Measurements from ENCODE around the gene PHF19. TPM values are rescaled to one million over a fixed set of nuclear protein-coding genes. Genes with fewer than 3 reads are reported as not detected.

The PHF19 gene
- total RNA-seq, 2 donors from 2014 or later: 97.4 to 177 TPM

GRCh38 chr9:120839146-120839545, 37.8 kb downstream of the PHF19 start:
- Mint-ChIP-seq H3K36me3 (peaks cover 12% of the 10 kb centered on the region), H3K4me3 (peak overlapping the region; percentile 14)

DNA sequence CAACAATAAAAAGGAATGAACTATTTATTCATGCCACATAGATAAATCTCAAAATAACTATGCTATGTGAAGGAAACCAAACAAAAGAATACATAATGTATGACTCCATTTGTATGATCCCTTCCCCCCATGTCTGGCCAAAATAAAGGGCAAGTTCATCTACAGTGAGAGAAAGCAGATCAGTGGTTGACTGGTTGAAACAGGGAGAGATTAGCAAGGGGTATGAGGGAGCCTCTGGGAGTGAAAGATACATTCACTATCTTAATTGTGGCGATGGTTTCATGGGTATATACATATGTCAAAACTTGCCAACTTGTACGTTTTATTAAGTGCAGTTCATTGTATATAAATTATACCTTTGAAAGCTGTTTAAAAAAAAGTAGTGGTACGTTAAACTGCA, 39.1 kb downstream of the PHF19 start:
- ATAC-seq: no peak
- H3K36me3 Mint-ChIP-seq: peaks cover 13% of the 10 kb centered on the region
- H3K4me3 Mint-ChIP-seq: no peak overlapping the region

More at GRCh38 chr9:120839146-120839545, 37.8 kb downstream of the PHF19 start:
- no peak for ATAC-seq
- peaks cover 39 to 41% of the 10 kb centered on the region in 2 donors for H3K4me1 Mint-ChIP-seq (ENCODE audit: low read depth in 2 of 2)
- peak overlapping the region; percentile 5 to 7 for H3K27ac Mint-ChIP-seq
- H3K9me3 Mint-ChIP-seq: no peaks in the 10 kb centered on the region
- no peaks in the 10 kb centered on the region for H3K27me3 Mint-ChIP-seq
- no peak for DNase-seq (ENCODE audit: low spot score)

DNA sequence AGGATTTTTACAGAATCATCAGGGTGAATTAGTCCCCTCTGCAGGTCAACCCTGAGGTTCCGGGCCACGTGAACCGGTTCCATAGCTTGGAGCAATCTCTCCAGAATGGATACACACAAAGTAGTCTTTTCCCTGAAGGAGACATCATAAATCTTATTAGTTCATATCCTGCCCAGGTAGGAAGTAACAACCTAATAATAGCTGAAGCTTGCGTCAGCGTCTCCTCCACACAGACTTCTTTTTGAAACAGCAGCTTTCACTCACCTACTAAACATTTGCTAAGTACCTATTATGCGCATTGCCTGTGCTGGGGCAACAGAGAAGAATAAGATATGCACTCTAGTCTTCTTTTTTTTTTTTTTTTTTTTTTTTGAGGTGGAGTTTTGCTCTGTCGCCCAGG, 43.7 kb downstream of the PHF19 start:
- H3K27ac Mint-ChIP-seq: no peak overlapping the region
- H3K4me1 Mint-ChIP-seq (ENCODE audit: low read depth in 2 of 2): peaks cover 9 to 10% of the 10 kb centered on the region in 2 donors
- DNase-seq (ENCODE audit: low spot score): no peak
- H3K36me3 Mint-ChIP-seq: peaks cover 29% of the 10 kb centered on the region
- H3K9me3 Mint-ChIP-seq: no peaks in the 10 kb centered on the region
- ATAC-seq: no peak
- no peaks in the 10 kb centered on the region for H3K27me3 Mint-ChIP-seq
- H3K4me3 Mint-ChIP-seq: no peak overlapping the region

More for the DNA sequence above, 39.1 kb downstream of the PHF19 start:
- Mint-ChIP-seq H3K4me1 (ENCODE audit: low read depth in 2 of 2) (peaks cover 33 to 36% of the 10 kb centered on the region in 2 donors), H3K27me3 (no peaks in the 10 kb centered on the region), H3K9me3 (no peaks in the 10 kb centered on the region), H3K27ac (peak overlapping the region in 1 of 2 donors; percentile 15)
- DNase-seq (ENCODE audit: low spot score): no peak

DNA sequence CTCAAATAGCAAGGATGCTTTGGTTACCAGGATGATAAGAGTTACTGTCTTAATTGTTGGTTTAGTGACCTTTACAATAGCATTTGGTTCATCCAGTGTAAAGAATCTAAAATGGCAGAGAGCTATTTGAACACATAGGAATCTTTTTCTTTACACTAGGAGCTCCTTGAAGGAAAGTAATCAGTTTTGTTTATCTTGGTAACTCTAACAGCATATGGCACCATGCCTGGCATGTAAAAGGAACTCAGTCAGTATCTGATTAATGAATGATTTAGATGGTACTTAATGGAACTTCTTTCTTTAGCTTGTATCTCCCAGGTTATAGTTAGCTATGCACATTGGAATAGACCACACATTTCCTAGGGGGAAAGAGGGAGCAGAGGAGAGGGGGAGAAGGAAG, 44.2 kb downstream of the PHF19 start:
- ATAC-seq (no peak), DNase-seq (ENCODE audit: low spot score) (no peak)
- Mint-ChIP-seq H3K4me1 (ENCODE audit: low read depth in 2 of 2) (peaks cover 8 to 9% of the 10 kb centered on the region in 2 donors), H3K9me3 (no peaks in the 10 kb centered on the region), H3K36me3 (peaks cover 29% of the 10 kb centered on the region), H3K27me3 (no peaks in the 10 kb centered on the region), H3K4me3 (no peak overlapping the region), H3K27ac (no peak overlapping the region)

GRCh38 chr9:120830865-120831264, 46.1 kb downstream of the PHF19 start:
- peaks cover 26% of the 10 kb centered on the region for H3K36me3 Mint-ChIP-seq
- peaks cover 4 to 6% of the 10 kb centered on the region in 2 donors for H3K4me1 Mint-ChIP-seq (ENCODE audit: low read depth in 2 of 2)
- no peak overlapping the region for H3K27ac Mint-ChIP-seq
- H3K9me3 Mint-ChIP-seq: no peaks in the 10 kb centered on the region
- no peaks in the 10 kb centered on the region for H3K27me3 Mint-ChIP-seq
- H3K4me3 Mint-ChIP-seq: no peak overlapping the region
- DNase-seq (ENCODE audit: low spot score): no peak
- no peak for ATAC-seq

GRCh38 chr9:120830151-120830550, 46.8 kb downstream of the PHF19 start:
- Mint-ChIP-seq H3K4me1 (ENCODE audit: low read depth in 2 of 2) (peaks cover 2 to 4% of the 10 kb centered on the region in 2 donors), H3K27ac (no peak overlapping the region), H3K4me3 (no peak overlapping the region), H3K9me3 (no peaks in the 10 kb centered on the region), H3K27me3 (no peaks in the 10 kb centered on the region), H3K36me3 (peaks cover 24% of the 10 kb centered on the region)
- ATAC-seq (no peak), DNase-seq (ENCODE audit: low spot score) (no peak)

GRCh38 chr9:120829650-120830049, 47.3 kb downstream of the PHF19 start:
- Mint-ChIP-seq H3K36me3 (peaks cover 25% of the 10 kb centered on the region), H3K27ac (no peak overlapping the region), H3K27me3 (no peaks in the 10 kb centered on the region), H3K4me1 (ENCODE audit: low read depth in 2 of 2) (peaks cover 2 to 4% of the 10 kb centered on the region in 2 donors), H3K9me3 (no peaks in the 10 kb centered on the region), H3K4me3 (no peak overlapping the region)
- no peak for ATAC-seq
- no peak for DNase-seq (ENCODE audit: low spot score)

DNA sequence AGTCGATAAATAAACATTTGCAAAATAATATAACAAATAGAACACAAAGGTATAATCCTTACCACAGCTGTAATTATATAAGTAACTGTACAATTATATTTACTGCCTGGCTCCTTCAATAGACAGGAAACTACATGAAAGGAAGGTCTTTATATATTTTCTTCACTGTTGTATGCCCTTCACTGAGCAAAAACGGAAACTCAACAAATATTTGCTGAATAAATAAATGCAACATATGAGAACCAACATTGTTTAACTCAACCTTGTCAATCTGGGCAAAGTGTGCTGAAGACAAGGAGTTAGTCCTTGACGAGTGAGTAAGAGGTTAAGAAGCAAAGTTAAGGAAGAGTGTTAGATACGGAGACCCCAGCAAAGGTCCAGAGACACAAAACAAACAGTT, 56.9 kb downstream of the PHF19 start:
- Mint-ChIP-seq H3K4me3 (no peak overlapping the region), H3K4me1 (ENCODE audit: low read depth in 2 of 2) (no peaks in the 10 kb centered on the region), H3K27me3 (no peaks in the 10 kb centered on the region), H3K27ac (peak overlapping the region in 1 of 2 donors; percentile 22), H3K9me3 (no peaks in the 10 kb centered on the region), H3K36me3 (peaks cover 37% of the 10 kb centered on the region)
- ATAC-seq: no peak
- no peak for DNase-seq (ENCODE audit: low spot score)

DNA sequence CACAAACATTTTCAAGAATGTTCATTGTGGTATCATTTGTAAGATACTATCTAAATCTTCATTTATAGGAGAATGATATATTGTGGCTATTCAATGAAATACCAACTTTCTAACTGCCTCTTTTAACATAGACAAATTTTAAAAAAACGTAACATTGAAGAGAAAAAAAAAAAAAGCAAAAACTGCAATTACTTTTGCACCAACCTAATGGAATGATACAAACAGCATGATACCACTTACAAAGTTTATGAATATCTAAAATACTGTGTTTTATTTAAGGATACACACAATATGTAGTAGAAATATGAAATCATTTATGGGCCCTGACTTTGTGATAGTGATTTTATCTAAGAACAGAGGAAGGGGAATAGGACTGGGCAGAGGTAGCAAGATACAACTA, 58.4 kb downstream of the PHF19 start:
- Mint-ChIP-seq H3K36me3 (peaks cover 31% of the 10 kb centered on the region), H3K27me3 (no peaks in the 10 kb centered on the region), H3K4me3 (no peak overlapping the region), H3K9me3 (no peaks in the 10 kb centered on the region), H3K27ac (peak overlapping the region in 1 of 2 donors; percentile 17), H3K4me1 (ENCODE audit: low read depth in 2 of 2) (no peaks in the 10 kb centered on the region)
- DNase-seq (ENCODE audit: low spot score) (no peak), ATAC-seq (no peak)

- Mint-ChIP-seq H3K9me3 (no peaks in the 10 kb centered on the region), H3K36me3 (peaks cover 22% of the 10 kb centered on the region), H3K4me3 (no peak overlapping the region), H3K4me1 (ENCODE audit: low read depth in 2 of 2) (peaks cover 0 to 9% of the 10 kb centered on the region in 2 donors), H3K27ac (no peak overlapping the region), H3K27me3 (no peaks in the 10 kb centered on the region)
- DNase-seq (ENCODE audit: low spot score) (no peak), ATAC-seq (no peak)
Observed at GRCh38 chr9:120815075-120815474, 61.9 kb downstream of the PHF19 start.

GRCh38 chr9:120808931-120809330, 68.1 kb downstream of the PHF19 start:
- Mint-ChIP-seq H3K4me1 (ENCODE audit: low read depth in 2 of 2) (peaks cover 0 to 9% of the 10 kb centered on the region in 2 donors), H3K4me3 (no peak overlapping the region), H3K27me3 (no peaks in the 10 kb centered on the region), H3K36me3 (peaks cover 45% of the 10 kb centered on the region), H3K27ac (no peak overlapping the region), H3K9me3 (peaks cover 6% of the 10 kb centered on the region)
- DNase-seq (ENCODE audit: low spot score) (no peak), ATAC-seq (no peak)

GRCh38 chr9:120807607-120808379, 69.2 kb downstream of the PHF19 start:
- DNase-seq (ENCODE audit: low spot score): no peak
- peaks cover 6% of the 10 kb centered on the region for H3K9me3 Mint-ChIP-seq
- no peak overlapping the region for H3K27ac Mint-ChIP-seq
- H3K36me3 Mint-ChIP-seq: peaks cover 45% of the 10 kb centered on the region
- H3K4me3 Mint-ChIP-seq: no peak overlapping the region
- H3K4me1 Mint-ChIP-seq (ENCODE audit: low read depth in 2 of 2): peaks cover 0 to 5% of the 10 kb centered on the region in 2 donors
- no peak for ATAC-seq
- no peaks in the 10 kb centered on the region for H3K27me3 Mint-ChIP-seq

Data from natural killer cell treated with Interleukin-12 subunit alpha and Interleukin-12 subunit beta and Interleukin-15 and Interleukin-18, amount 100 ng/mL, for 72 hours (primary cell).